ENCODE data around the gene GIPC2.
"Not testable (repeated sequence)": the region's sequence is repeated elsewhere in the genome, so short reads cannot be mapped to it uniquely, and the experiment has no call there.

The GIPC2 gene

GRCh38 chr1:78069784-78070183 lies 24.0 kb downstream of the GIPC2 start:
- DNase-seq (ENCODE audit: low read depth): no peak

- DNase-seq (ENCODE audit: low read depth): no peak
Measured at GRCh38 chr1:78070210-78070609, 24.4 kb downstream of the GIPC2 start.

GRCh38 chr1:78070758-78071157 lies 25.0 kb downstream of the GIPC2 start:
- DNase-seq (ENCODE audit: low read depth): peak; percentile 83

GRCh38 chr1:78071696-78072095 lies 25.9 kb downstream of the GIPC2 start:
- no peak for DNase-seq (ENCODE audit: low read depth)

DNA sequence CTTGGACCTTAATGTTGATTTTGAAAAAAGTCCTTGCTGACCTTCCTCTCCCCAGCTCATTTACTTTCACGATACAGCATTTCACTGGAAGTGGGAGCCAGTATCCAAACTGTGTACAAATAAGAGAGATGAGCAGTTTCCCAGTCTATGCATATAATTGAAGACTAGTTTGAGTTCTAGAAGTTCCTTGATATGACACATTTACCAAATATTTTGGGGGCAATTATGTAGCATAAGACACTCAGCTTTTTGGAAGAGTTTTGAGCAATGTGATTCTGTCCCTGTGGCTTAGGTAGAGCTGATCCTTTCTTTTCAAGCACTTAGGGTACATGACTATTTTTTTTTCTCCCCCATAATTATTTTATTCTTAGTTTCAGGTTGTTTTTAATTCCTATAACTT lies 26.4 kb downstream of the GIPC2 start:
- DNase-seq (ENCODE audit: low read depth): no peak

- DNase-seq (ENCODE audit: low read depth): no peak
Measured at GRCh38 chr1:78073441-78073840, 27.7 kb downstream of the GIPC2 start.

GRCh38 chr1:78075621-78076020 lies 29.9 kb downstream of the GIPC2 start:
- DNase-seq (ENCODE audit: low read depth): no peak

- DNase-seq (ENCODE audit: low read depth): no peak
Measured at GRCh38 chr1:78078358-78078757, 32.6 kb downstream of the GIPC2 start.

- DNase-seq (ENCODE audit: low read depth): no peak
Measured at GRCh38 chr1:78079580-78079979, 33.8 kb downstream of the GIPC2 start.

DNA sequence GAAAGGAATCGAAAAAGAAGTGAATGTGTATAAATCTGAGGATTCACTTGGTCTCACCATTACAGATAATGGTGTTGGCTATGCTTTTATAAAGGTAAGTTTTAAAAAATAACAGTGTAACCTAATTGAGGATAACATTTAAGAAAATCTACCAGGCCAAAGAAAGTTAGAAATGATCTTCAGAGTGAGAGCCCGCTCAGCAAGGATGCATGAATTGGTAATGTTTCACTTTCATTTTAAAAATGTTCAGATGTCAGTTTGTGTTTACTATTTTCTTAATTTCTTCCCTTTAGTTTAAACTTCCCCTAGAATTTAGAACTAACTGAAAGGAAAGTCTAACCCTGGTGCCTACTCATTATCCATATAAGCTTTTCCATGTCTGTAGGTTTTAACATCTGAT lies 35.0 kb downstream of the GIPC2 start:
- DNase-seq (ENCODE audit: low read depth): no peak

DNA sequence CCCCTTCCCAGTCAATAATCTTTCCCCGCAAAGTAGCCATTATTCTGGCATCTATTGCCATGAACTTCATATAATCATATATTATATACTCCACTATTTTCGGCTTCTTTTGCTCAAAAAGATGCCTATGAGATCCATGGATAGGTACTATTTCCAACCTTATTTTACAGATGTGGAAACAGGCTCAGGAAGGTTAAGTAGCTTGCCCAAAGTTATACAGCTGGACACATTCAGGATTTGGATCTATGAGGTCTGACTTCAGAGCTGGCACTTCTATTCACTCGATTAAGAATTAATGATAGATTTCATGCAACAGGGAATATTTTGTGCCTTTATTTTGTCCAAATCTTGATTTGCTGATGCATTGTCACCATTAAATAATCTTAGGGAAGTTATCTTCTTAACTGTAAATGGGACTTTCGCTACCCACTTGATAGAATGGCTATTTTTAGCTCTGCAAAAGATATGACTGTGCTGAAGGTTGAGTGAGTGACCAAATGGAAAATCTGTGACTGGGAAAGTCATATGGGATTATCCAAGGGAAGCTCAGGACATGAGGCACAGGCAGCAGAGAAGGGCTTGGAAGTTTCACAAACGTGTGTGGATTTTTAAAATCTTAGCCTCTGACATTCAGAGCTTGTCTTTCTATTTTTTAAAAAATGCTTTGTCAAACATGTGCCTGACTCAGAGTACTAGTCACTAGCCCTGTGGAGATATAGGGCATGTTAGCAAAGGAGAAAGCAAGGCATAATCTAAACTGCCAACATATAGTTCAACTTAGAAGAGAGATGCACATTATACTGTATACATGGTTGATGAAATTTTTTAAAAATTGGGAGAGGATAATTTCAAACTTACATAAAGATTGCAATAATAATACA lies 36.5 kb downstream of the GIPC2 start:
- peak; percentile 70 for DNase-seq (ENCODE audit: low read depth)

GRCh38 chr1:78084639-78085038 lies 38.9 kb downstream of the GIPC2 start:
- not testable (repeated sequence) for DNase-seq (ENCODE audit: low read depth)

DNA sequence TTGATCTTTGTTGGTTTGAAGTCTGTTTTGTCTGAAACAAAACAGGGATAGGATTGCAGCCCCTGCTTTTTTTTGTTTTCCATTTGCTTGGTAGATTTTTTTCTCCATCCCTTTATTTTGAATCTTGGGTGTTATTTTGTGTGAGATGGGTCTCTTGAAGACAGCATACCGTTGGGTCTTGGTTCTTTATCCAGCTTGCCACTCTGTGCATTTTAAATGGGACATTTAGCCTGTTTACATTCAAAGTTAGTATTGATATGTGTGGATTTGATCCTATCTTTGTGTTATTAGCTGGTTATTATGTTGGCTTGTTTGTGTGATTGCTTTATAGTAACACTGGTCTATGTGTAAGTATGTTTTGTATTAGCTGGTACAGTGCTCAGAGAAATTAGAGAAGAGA lies 40.9 kb downstream of the GIPC2 start:
- no peak for DNase-seq (ENCODE audit: low read depth)

DNA sequence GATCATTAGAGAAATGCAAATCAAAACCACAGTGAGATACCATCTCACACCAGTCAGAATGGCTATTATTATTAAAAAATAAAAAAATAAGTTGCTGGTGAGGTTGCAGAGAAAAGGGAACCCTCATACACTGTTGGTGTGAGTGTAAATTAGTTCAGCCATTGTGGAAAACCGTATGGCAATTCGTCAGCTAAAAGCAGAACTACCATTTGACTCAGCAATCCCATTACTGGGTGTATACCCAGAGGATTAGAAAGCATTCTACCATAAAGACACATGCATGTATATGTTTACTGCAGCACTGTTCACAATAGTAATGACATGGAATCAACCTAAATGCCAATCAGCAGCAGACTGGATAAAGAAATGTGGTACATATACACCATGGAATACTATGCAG lies 42.2 kb downstream of the GIPC2 start:
- DNase-seq (ENCODE audit: low read depth): no peak

DNA sequence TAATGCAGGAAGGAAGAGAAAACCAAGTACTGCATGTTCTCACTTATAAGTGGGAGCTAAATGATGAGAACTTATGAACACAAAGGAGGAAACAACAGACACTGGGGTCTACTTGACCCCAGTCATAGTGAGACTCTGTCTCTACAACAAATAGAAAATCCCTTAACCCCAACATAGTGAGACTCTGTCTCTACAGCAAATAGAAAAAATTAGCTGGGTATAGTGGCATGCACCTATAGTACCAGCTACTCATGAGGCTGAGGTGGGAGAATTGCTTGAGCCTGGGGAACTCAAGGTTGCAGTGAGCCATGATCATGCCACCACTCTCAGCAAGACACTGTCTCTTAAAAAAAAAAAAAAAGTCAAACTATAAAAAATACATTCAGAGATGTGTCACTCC lies 42.7 kb downstream of the GIPC2 start:
- no peak for DNase-seq (ENCODE audit: low read depth)

DNA sequence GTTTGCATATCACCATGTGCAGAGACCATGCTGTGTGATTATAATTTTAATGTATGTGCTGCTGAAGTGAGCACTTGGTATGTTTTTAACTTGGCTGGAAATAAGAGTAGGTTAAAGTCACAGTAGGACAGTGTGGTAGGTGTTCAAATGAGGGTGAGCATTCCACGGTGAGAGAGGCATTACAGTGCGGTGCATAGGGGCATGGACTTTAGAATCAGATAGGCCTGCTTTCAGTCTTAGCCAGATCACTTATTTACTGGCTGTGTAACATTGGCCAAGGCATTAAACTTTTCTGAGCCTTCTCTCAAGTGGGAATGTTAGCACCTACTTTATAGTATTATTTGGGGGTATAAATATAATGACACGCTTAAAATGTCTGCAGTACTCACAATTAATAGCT lies 43.2 kb downstream of the GIPC2 start:
- no peak for DNase-seq (ENCODE audit: low read depth)

- DNase-seq (ENCODE audit: low read depth): no peak
Measured at GRCh38 chr1:78090472-78091133, 44.8 kb downstream of the GIPC2 start.

- DNase-seq (ENCODE audit: low read depth): no peak
Measured at GRCh38 chr1:78091215-78091813, 45.5 kb downstream of the GIPC2 start.

DNA sequence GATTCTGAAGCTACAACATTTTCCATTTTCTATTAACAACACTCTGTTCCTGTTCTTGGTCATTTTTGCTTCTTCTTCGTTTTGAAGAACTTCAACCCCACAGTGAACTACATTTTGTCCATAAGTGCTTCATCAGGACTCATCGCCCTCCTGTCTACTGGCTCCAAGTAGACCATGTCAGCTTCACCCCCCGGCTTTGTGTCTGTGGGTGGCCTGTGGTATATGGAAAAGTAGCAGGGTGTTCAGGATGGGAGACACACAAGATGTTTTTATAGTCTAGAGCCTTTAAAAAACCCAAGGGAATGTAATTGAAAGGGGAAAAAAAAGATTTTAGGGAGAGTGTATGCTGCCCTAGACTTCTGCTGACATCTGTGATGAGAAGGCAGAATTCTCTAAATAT lies 46.1 kb downstream of the GIPC2 start:
- DNase-seq (ENCODE audit: low read depth): no peak

GRCh38 chr1:78092643-78093042 lies 46.9 kb downstream of the GIPC2 start:
- no peak for DNase-seq (ENCODE audit: low read depth)

DNA sequence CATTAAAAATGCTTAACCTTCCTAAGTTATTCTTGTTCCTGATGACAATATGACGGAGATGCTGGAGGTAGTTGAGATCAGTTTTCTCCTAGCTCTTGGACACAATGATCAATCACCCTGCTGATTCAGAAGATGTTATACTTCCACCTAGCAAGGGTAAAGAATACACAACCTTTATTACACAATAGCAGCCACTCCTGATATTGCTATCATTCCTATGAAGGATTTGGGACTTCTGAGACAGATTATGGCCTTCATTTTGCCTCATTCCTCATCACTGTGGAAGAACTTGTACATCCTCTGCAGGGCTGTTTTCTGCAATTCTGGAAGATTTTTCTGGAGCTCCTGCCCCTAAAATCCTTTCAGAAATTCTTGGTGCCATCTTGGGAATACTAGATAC lies 47.8 kb downstream of the GIPC2 start:
- DNase-seq (ENCODE audit: low read depth): no peak

DNA sequence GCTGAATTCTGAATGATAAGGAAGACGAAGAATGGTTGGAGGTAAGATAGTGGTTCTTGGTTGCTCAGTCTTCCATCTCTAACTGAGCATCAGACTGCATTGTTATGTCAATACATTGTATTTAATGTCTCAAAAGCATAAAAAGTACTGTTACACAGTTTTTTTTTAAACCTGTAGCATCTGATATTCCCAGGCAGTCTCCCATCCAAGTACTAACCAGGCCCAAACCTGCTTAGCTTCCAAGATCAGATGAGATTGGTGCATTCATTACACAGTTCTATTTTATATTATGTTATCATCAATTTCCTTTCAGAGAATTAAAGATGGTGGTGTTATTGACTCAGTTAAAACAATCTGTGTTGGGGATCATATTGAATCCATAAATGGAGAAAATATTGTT lies 48.9 kb downstream of the GIPC2 start:
- DNase-seq (ENCODE audit: low read depth): no peak

DNA sequence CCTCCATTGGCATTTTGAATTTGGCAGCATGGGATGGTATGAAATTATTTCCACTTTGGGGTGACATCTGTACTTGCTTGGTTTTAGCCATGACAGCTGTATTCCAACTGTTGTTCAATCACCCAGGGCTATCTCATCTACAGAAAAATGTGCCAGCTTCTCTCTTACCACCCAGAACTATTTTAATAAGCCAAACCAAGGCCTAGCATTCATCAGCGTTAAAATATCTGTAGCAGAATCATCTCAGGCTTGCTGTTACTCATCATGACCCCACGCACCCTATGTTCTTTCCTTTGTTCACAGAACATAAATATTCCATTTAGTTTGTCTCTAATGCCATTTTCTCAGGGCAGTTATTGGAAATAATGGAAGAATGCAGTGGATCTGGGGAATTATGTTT lies 49.8 kb downstream of the GIPC2 start:
- DNase-seq (ENCODE audit: low read depth): peak; percentile 31
